SK-N-SH treated with all-trans-retinoic acid at 6 μM for 48 hours (cell line): ENCODE results near the gene TFIP11.

Experiments used
- ATAC-seq: fragments of 200-7000 bp; cut with Tn5 transposase; 3 replicates; pipeline ENCODE4 v1.9.1; 2020; ENCODE audit warnings: mild to moderate bottlenecking, moderate library complexity
- ARNTL ChIP-seq: fragments of 450-650 bp; formaldehyde crosslinking; IDR thresholded peaks from 2 replicates; pipeline ENCODE4 v1.5.0; 2020; ENCODE audit warnings: low read depth, mild to moderate bottlenecking, moderate library complexity, borderline replicate concordance
- BACH2 ChIP-seq: fragments of 250-450 bp; sonication (Bioruptor Pico); IDR thresholded peaks from 2 replicates; pipeline ENCODE4 v1.9.0; 2021; ENCODE audit warnings: mild to moderate bottlenecking, borderline replicate concordance
- CREB5 ChIP-seq: fragments of 250-450 bp; sonication (Bioruptor Pico); IDR thresholded peaks from 2 replicates; pipeline ENCODE4 v1.5.1; 2020; ENCODE audit warnings: low read depth, mild to moderate bottlenecking, moderate library complexity
- CSDC2 ChIP-seq: fragments of 250-450 bp; sonication (Bioruptor Pico); IDR thresholded peaks from 2 replicates; pipeline ENCODE4 v1.5.0; 2020; ENCODE audit warnings: mild to moderate bottlenecking, moderate library complexity
- CSRNP3 ChIP-seq: fragments of 250-450 bp; sonication (Bioruptor Pico); IDR thresholded peaks from 2 replicates; pipeline ENCODE4 v1.5.1; 2021; ENCODE audit warnings: mild to moderate bottlenecking, moderate library complexity
- GLIS3 ChIP-seq: fragments of 250-450 bp; sonication (Bioruptor Pico); IDR thresholded peaks from 2 replicates; pipeline ENCODE4 v1.5.0; 2020; ENCODE audit warnings: mild to moderate bottlenecking, moderate library complexity
- ISL1 ChIP-seq: fragments of 250-450 bp; sonication (Bioruptor Pico); IDR thresholded peaks from 2 replicates; pipeline ENCODE4 v2.1.2; 2022; ENCODE audit warnings: mild to moderate bottlenecking, moderate library complexity
- OSR1 ChIP-seq: fragments of 250-450 bp; sonication (Bioruptor Pico); IDR thresholded peaks from 2 replicates; pipeline ENCODE4 v1.8.0; 2022; ENCODE audit warnings: moderate library complexity, mild to moderate bottlenecking, inconsistent platforms
- PATZ1 ChIP-seq: fragments of 250-450 bp; sonication (Bioruptor Pico); IDR thresholded peaks from 2 replicates; pipeline ENCODE4 v1.8.0; 2020; ENCODE audit warnings: mild to moderate bottlenecking, moderate library complexity, borderline replicate concordance
- PPARA ChIP-seq: fragments of 250-450 bp; sonication (Bioruptor Pico); IDR thresholded peaks from 2 replicates; pipeline ENCODE4 v1.5.0; 2020; ENCODE audit warnings: mild to moderate bottlenecking, borderline replicate concordance
- RARB ChIP-seq: fragments of 250-450 bp; sonication (Bioruptor Pico); IDR thresholded peaks from 2 replicates; pipeline ENCODE4 v1.8.0; 2021; ENCODE audit warnings: mild to moderate bottlenecking, moderate library complexity
- TCF4 ChIP-seq: fragments of 250-450 bp; sonication (Bioruptor Pico); IDR thresholded peaks from 2 replicates; pipeline ENCODE4 v1.8.0; 2021; ENCODE audit warnings: mild to moderate bottlenecking, moderate library complexity, borderline replicate concordance
- TOX ChIP-seq: fragments of 250-450 bp; sonication (Bioruptor Pico); IDR thresholded peaks from 2 replicates; pipeline ENCODE4 v1.8.0; 2021; ENCODE audit warnings: mild to moderate bottlenecking, moderate library complexity, borderline replicate concordance
- TSHZ2 ChIP-seq: fragments of 250-450 bp; sonication (Bioruptor Pico); IDR thresholded peaks from 2 replicates; pipeline ENCODE4 v1.5.0; 2020; ENCODE audit warnings: mild to moderate bottlenecking, moderate library complexity
- ZC3H10 ChIP-seq: fragments of 250-450 bp; sonication (Bioruptor Pico); IDR thresholded peaks from 2 replicates; pipeline ENCODE4 v1.5.1; 2021; ENCODE audit warnings: mild to moderate bottlenecking, moderate library complexity
- ZFP3 ChIP-seq: fragments of 250-450 bp; sonication (Bioruptor Pico); IDR thresholded peaks from 2 replicates; pipeline ENCODE4 v1.5.0; 2020; ENCODE audit warnings: mild to moderate bottlenecking, moderate library complexity
- ZFP30 ChIP-seq: fragments of 450-650 bp; formaldehyde crosslinking; IDR thresholded peaks from 2 replicates; pipeline ENCODE4 v1.5.0; 2022; ENCODE audit warnings: mild to moderate bottlenecking, moderate library complexity
- ZNF565 ChIP-seq: fragments of 450-650 bp; formaldehyde crosslinking; conservative IDR thresholded peaks from 2 replicates; pipeline ENCODE4 v1.5.0; 2020; ENCODE audit warnings: low read depth, mild to moderate bottlenecking, moderate library complexity
- ZNF70 ChIP-seq: fragments of 450-650 bp; formaldehyde crosslinking; IDR thresholded peaks from 2 replicates; pipeline ENCODE4 v1.5.0; 2020; ENCODE audit warnings: mild to moderate bottlenecking, moderate library complexity
- ZNF8 ChIP-seq: fragments of 450-650 bp; formaldehyde crosslinking; IDR thresholded peaks from 2 replicates; pipeline ENCODE4 v1.5.0; 2020; ENCODE audit warnings: mild to moderate bottlenecking, moderate library complexity

Gene TFIP11

DNA sequence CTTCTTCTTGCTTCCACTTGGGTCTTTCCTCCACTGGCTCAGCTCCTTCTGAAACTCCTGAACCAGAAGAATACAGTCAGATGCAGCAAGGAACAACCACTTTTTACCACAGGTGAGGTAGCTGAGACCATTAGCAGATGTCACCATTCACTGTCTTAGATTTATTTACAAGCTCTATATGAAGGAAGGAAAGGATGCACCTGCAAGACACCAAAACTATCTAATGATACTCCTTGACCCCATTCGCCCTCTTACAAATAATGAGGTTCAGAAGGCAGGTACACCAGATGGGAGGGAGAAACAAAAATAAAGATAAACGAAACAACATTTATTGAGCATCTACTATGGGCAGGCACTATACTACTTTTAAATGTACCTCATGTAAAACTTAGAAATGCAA is 10.3 kb downstream of the TFIP11 start (continued):
- TF ChIP-seq PATZ1 (CRISPR knock-in tag) = no peak
- TF ChIP-seq RARB = no peak
- TF ChIP-seq TCF4 (CRISPR knock-in tag) = no peak
- TF ChIP-seq CSRNP3 (CRISPR knock-in tag) = no peak
- TF ChIP-seq ZNF70 (CRISPR knock-in tag) = no peak
- no peak for TF ChIP-seq CSDC2 (CRISPR knock-in tag)

DNA sequence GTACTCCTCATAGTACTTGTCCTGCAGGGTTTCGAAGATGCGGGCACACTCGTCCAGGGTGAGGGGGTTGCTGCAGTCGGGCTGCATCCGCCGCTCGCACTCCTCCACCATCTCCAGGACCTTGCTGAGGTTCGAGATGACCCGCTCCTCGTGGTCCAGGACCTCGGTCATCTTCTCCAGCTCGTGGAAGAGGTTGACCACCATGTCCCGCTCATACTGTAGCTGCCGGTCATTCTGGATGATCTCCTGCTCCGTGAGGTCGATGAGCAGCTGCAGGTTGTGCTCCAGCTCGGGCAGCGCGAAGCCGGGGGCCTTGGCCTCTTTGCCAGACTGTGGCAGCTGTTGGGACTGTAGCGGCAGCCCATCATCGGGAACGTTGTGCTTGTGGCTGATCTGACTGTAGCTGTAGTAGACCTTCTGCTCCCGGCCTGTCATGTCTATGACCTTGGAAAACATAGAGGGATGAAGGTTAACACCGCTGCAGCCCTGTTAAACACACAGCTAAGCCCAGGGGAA is 13.0 kb downstream of the TFIP11 start:
- TF ChIP-seq GLIS3 (CRISPR knock-in tag) (no peak), ZNF70 (CRISPR knock-in tag) (no peak), RARB (no peak), ZFP3 (CRISPR knock-in tag) (no peak), TSHZ2 (CRISPR knock-in tag) (no peak), ISL1 (CRISPR knock-in tag) (no peak), ARNTL (CRISPR knock-in tag) (no peak), BACH2 (CRISPR knock-in tag) (no peak), CSRNP3 (CRISPR knock-in tag) (no peak)
- ATAC-seq = no peak

GRCh38 chr22:26496456-26496855 is 15.8 kb downstream of the TFIP11 start:
- TF ChIP-seq TSHZ2 (CRISPR knock-in tag) (no peak), ZC3H10 (CRISPR knock-in tag) (no peak), RARB (no peak)
- ATAC-seq = no peak

- no peak for TF ChIP-seq ZFP3 (CRISPR knock-in tag)
- no peak for TF ChIP-seq ZFP30 (CRISPR knock-in tag)
- TF ChIP-seq PPARA (CRISPR knock-in tag) = no peak
- TF ChIP-seq RARB = no peak
- no peak for TF ChIP-seq ZNF8 (CRISPR knock-in tag)
- no peak for TF ChIP-seq OSR1 (CRISPR knock-in tag)
- no peak for TF ChIP-seq PATZ1 (CRISPR knock-in tag)
- TF ChIP-seq ARNTL (CRISPR knock-in tag) = no peak
- no peak for TF ChIP-seq TOX
- TF ChIP-seq TCF4 (CRISPR knock-in tag) = no peak
- no peak for TF ChIP-seq CREB5 (CRISPR knock-in tag)
- TF ChIP-seq BACH2 (CRISPR knock-in tag) = no peak
- no peak for TF ChIP-seq GLIS3 (CRISPR knock-in tag)
- TF ChIP-seq ZNF565 = no peak
- TF ChIP-seq ZNF70 (CRISPR knock-in tag) = no peak
- no peak for ATAC-seq
Observed at GRCh38 chr22:26494506-26494905, 17.8 kb downstream of the TFIP11 start.
